Ishikawa (cell line): Measurements from ENCODE around the gene KRT38.

Experiments used
- CEBPB ChIP-seq: IDR thresholded peaks from 2 replicates; pipeline ENCODE4 v1.6.1; 2012
- CREB1 ChIP-seq: IDR thresholded peaks from 2 replicates; pipeline ENCODE4 v1.6.1; 2012; ENCODE audit warnings: low read depth
- EGR1 ChIP-seq: IDR thresholded peaks from 2 replicates; pipeline ENCODE4 v1.6.1; 2012
- EP300 ChIP-seq: IDR thresholded peaks from 2 replicates; pipeline ENCODE4 v1.6.1; 2012; ENCODE audit warnings: borderline replicate concordance
- FOXM1 ChIP-seq: IDR thresholded peaks from 2 replicates; pipeline ENCODE4 v1.6.1; 2012; ENCODE audit warnings: low read depth, borderline replicate concordance
- NFIC ChIP-seq: IDR thresholded peaks from 2 replicates; pipeline ENCODE4 v1.6.1; 2012
- RAD21 ChIP-seq: IDR thresholded peaks from 2 replicates; pipeline ENCODE4 v1.6.1; 2012; ENCODE audit warnings: low read depth
- TAF1 ChIP-seq: IDR thresholded peaks from 2 replicates; pipeline ENCODE4 v1.6.1; 2012; ENCODE audit warnings: low read depth, mild to moderate bottlenecking
- TCF12 ChIP-seq: IDR thresholded peaks from 2 replicates; pipeline ENCODE4 v1.6.1; 2012; ENCODE audit warnings: low read depth
- TEAD4 ChIP-seq: IDR thresholded peaks from 2 replicates; pipeline ENCODE4 v1.6.1; 2012
- USF1 ChIP-seq: IDR thresholded peaks from 2 replicates; pipeline ENCODE4 v1.6.1; 2012
- YY1 ChIP-seq: IDR thresholded peaks from 2 replicates; pipeline ENCODE4 v1.6.1; 2012; ENCODE audit warnings: low read depth
- ZBTB7A ChIP-seq: IDR thresholded peaks from 2 replicates; pipeline ENCODE4 v1.6.1; 2012; ENCODE audit warnings: low read depth
- TF ChIP-seq, protein P1 (sequence below): IDR thresholded peaks from 2 replicates; pipeline ENCODE4 v1.6.1; 2012; ENCODE audit warnings: low read depth, mild to moderate bottlenecking
- TF ChIP-seq, protein P2 (sequence below): IDR thresholded peaks from 2 replicates; pipeline ENCODE4 v1.6.1; 2012

The KRT38 gene

GRCh38 chr17:41456204-41456603 is 15.4 kb upstream of the KRT38 start:
- TF ChIP-seq RAD21 (peak; percentile 30), NFIC (no peak)

- TF ChIP-seq FOXM1 (no peak), YY1 (no peak), NFIC (no peak), RAD21 (no peak), TAF1 (no peak)
- TF ChIP-seq, protein P1, sequence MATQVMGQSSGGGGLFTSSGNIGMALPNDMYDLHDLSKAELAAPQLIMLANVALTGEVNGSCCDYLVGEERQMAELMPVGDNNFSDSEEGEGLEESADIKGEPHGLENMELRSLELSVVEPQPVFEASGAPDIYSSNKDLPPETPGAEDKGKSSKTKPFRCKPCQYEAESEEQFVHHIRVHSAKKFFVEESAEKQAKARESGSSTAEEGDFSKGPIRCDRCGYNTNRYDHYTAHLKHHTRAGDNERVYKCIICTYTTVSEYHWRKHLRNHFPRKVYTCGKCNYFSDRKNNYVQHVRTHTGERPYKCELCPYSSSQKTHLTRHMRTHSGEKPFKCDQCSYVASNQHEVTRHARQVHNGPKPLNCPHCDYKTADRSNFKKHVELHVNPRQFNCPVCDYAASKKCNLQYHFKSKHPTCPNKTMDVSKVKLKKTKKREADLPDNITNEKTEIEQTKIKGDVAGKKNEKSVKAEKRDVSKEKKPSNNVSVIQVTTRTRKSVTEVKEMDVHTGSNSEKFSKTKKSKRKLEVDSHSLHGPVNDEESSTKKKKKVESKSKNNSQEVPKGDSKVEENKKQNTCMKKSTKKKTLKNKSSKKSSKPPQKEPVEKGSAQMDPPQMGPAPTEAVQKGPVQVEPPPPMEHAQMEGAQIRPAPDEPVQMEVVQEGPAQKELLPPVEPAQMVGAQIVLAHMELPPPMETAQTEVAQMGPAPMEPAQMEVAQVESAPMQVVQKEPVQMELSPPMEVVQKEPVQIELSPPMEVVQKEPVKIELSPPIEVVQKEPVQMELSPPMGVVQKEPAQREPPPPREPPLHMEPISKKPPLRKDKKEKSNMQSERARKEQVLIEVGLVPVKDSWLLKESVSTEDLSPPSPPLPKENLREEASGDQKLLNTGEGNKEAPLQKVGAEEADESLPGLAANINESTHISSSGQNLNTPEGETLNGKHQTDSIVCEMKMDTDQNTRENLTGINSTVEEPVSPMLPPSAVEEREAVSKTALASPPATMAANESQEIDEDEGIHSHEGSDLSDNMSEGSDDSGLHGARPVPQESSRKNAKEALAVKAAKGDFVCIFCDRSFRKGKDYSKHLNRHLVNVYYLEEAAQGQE = no peak
These were observed 14.5 kb upstream of the KRT38 start for GRCh38 chr17:41455236-41455635.

DNA sequence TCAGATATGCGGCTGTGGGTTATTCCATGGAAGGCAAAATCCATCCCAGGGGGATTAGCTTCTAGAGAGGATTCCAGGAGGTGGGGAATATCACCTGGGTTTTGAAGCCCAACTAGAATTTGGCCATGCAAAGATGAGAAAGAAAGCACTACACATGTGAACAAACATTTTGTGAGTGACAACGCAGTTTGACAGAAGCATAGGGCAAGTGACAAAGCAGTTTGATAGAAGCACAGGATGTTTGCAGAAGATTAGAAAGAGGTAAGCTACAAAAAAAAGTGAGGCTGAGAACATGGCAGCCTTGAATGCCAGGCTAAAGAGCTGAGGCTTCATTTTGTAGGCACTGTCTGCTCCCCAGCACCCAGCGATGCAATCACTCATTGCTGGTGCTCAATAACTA is 12.3 kb upstream of the KRT38 start:
- TF ChIP-seq RAD21 (no peak), FOXM1 (no peak), EGR1 (no peak), NFIC (no peak), TCF12 (no peak), CREB1 (no peak), YY1 (no peak), EP300 (no peak), TAF1 (no peak), USF1 (no peak), CEBPB (no peak), ZBTB7A (no peak), TEAD4 (no peak)
- TF ChIP-seq, protein P1 = no peak
- TF ChIP-seq, protein P2, sequence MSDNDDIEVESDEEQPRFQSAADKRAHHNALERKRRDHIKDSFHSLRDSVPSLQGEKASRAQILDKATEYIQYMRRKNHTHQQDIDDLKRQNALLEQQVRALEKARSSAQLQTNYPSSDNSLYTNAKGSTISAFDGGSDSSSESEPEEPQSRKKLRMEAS = no peak

- TF ChIP-seq FOXM1 (no peak), TCF12 (no peak), TEAD4 (no peak), EP300 (no peak), CEBPB (no peak), YY1 (no peak), CREB1 (no peak), NFIC (no peak)
- TF ChIP-seq, protein P2 = no peak
These were observed 11.5 kb upstream of the KRT38 start for GRCh38 chr17:41452281-41452680.

DNA sequence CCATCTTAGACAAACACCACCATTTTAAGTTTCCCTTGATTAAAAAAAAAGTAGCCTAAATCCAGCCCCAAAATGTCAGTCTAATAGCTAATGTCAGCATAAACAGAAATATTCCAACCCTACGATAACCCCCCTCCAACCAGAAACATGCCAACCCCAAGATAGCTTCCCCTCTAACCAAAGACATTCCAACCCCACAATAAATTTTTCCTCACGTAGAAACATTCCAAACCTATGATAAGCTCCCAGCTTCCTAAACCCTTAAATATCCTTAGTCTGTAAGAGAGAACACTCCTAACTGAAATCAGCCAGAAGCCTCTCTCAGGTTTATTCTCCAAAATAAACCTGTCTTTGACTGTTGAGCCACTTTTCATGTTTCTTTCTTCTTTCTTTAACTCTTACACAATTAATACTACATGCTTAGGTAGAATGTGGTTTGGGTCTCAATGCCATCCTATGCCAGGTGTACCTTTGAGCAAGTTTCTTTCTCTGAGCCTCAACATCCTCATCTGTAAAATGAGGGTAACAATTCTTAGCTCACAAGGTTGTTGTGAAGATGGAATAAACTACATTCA is 10.5 kb upstream of the KRT38 start:
- TF ChIP-seq CREB1 (no peak), FOXM1 (no peak), RAD21 (no peak), NFIC (no peak), EP300 (no peak), USF1 (no peak), CEBPB (no peak), ZBTB7A (no peak), EGR1 (no peak), TAF1 (no peak), TEAD4 (no peak), YY1 (no peak), TCF12 (no peak)
- TF ChIP-seq, protein P2 = no peak
- TF ChIP-seq, protein P1 = no peak
